Inflammatory macrophage treated with lipopolysaccharide for 4 hours (primary cell): ENCODE results near the gene THBS1.

Experiments used
- DNase-seq: peaks from one replicate; pipeline ENCODE4 v3.0.0-alpha.2; 2020

The THBS1 gene

GRCh38 chr15:39574427-39574826 lies 6.5 kb upstream of the THBS1 start:
- no peak for DNase-seq

DNA sequence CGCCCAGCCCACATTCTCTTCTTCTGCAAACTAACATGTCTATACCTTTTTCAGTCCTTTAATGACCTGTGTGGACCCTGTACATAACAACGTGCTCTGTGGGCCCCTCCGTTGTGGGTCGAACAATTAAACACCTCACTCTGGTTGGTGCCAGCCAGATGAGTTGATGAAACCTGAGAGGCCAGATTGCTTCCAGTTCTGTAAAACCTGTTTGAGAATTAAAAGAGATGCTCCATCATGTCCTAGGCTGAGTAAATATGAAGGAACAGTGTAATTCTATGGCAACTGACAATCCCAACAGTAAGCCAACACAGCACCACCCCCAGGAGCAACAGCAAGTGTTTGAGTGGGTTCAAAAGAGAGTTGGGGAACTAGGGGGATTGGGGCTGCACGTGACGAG lies 5.7 kb upstream of the THBS1 start:
- no peak for DNase-seq

DNA sequence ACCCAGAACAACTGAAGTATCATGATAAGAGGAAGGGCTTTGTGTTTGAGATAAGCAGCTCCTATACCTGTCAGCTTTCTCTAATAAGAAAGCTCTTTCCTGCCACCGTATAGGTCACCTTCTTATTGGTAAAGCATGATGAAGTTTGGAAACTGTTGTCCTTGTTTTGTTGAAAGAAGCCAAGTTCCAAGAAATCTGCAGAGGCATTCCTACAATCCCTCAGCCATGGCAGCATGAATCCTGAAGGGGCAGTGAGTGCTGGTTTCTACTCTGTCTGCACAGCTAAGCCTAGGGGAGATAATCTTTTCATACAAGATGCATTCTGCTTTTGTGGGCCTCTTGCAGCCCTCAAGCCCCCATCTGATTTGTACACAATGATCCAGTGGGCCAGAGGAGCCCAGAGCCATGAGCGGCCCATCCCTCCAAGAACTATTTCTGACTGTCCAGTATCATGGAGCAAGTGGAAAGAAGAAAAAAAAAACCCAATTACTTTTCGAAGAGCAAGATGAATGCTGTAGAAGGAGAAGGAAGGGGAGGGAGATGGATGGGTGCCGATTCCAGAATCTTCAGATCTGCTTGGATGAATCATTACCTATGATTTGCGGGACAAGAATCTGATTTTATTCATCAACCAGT lies 1.9 kb upstream of the THBS1 start:
- DNase-seq: no peak

DNA sequence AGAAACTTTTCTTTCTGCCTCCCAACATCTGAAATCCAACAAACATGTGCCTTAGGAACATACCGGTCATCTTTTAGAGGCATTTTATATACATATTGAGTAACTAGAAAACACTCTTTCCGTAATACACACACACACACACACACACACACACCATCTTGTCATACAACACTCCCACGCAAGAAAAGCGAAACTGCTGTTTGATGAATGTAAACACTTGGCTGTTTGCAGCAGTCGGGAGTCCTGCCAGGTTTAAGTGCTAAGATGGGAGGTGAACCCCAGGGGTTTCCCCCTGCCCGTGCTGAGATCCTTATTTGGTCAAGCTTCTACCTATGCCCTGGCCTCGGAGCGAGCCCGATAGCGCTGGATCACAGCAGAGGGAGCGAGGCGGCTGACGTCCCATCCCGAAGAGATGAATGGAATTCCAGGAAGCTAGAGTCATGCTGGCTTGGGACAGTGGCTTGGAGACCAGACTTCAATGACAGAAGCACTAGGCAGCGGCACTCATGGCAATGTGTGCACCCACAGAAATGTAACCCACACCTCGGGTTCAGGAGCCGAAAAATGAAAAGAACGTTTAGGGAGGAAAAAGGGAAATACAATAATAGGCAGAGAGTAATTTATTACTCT lies 1.3 kb upstream of the THBS1 start:
- peak; percentile 14 for DNase-seq

GRCh38 chr15:39580117-39580484 lies 778 bp upstream of the THBS1 start:
- DNase-seq: peak; percentile 85

GRCh38 chr15:39581242-39581792 lies 438 bp downstream of the THBS1 start:
- DNase-seq: no peak

GRCh38 chr15:39581793-39582285 lies 960 bp downstream of the THBS1 start:
- no peak for DNase-seq

DNA sequence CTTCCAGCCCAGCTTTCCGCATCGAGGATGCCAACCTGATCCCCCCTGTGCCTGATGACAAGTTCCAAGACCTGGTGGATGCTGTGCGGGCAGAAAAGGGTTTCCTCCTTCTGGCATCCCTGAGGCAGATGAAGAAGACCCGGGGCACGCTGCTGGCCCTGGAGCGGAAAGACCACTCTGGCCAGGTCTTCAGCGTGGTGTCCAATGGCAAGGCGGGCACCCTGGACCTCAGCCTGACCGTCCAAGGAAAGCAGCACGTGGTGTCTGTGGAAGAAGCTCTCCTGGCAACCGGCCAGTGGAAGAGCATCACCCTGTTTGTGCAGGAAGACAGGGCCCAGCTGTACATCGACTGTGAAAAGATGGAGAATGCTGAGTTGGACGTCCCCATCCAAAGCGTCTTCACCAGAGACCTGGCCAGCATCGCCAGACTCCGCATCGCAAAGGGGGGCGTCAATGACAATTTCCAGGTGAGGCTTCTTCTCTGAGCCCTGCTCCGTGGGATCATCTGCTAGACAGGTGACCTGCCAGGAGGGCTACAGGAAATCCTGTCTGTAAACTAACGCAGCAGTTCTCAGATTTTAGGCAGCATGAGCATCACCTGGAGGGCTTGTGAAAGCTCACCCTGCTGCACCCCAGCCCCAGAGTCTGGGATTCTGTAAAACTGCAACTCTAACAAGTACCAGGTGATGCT lies 1.6 kb downstream of the THBS1 start:
- DNase-seq: no peak

- no peak for DNase-seq
These were observed 2.2 kb downstream of the THBS1 start for GRCh38 chr15:39582977-39583595.

GRCh38 chr15:39583596-39584265 lies 2.9 kb downstream of the THBS1 start:
- peak; percentile 2 for DNase-seq

DNA sequence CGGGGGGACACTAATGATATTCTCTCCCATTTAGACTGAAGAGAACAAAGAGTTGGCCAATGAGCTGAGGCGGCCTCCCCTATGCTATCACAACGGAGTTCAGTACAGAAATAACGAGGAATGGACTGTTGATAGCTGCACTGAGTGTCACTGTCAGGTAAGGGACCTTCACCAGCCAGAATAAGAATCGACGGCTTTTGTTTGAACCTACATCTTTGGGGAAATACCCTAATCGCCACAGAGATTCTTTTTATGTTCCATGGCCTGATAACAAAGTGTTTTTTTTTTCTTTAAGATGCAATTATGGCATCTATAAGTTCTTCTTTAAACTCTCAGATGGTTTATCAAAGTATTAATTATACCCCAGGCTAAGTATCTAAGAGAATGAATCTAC lies 3.4 kb downstream of the THBS1 start:
- DNase-seq: no peak

DNA sequence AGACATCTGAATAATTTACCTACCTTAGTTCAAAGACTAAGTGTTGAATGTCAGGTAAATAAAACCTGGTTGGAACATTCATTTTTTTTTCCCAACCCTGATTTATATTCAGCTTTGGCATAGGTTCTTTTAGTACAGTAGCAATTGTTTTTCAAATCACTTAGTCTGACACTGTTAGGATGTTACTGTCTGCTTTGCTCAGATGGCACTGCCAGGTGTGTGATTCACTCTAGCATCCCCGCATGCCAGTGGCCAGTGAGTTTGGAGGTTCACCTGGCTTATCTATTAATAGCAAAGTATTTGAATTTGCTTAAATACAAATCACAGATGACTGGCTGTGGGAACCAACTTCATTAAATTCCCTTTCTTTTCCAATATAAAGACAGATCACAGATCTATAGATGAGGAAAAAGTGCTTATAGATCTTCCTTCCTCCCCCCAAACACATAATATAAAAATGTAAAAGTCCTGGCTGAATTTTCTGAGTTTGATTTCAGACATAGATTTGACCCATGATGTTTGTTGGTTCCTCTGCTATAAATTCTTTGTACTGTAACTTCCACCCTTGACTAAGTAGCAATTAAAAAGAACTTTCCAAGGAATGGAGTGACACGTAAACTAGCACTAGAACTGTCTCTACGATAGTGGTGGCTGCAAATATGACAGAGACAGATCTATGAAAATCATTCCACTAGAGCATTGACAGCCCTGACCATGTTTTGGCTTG lies 3.9 kb downstream of the THBS1 start:
- DNase-seq: no peak

DNA sequence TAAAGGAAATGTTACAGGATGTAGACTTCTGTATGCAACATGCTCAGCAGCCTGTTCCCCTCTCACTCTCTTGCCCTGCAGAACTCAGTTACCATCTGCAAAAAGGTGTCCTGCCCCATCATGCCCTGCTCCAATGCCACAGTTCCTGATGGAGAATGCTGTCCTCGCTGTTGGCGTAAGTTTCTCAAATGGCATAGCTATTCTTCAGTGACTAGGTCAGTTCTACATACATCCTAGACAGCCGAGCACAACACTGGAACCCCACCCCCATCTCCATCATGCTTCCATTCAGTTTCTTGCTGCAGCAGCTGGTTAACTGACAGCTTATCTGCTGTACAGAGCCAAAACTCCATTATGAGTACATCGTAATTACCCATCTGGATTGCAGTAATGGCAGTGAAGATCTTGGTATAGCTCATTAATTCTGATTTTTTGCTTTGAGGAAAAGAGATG lies 4.5 kb downstream of the THBS1 start:
- DNase-seq: no peak

DNA sequence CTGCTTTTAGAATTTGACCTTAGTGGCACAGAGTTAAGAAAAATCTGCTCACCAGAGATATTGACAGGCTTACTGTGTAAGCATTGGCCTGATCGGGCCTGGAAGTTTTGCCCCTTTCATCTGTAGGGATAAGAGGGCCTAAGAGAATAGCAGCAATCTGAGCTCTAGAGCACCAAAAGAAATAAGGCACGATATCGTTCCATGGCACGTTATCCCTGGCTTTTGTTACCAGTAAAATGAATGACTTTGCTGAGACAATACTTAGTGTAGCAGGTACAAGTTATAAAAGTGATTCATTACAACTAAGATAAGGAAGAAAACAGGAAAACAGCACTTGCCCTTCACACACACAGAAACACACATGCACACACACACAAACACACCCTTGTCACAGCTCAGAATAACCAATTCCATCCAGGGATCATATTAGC lies 5.0 kb downstream of the THBS1 start:
- no peak for DNase-seq

GRCh38 chr15:39586387-39587095 lies 5.7 kb downstream of the THBS1 start:
- no peak for DNase-seq

DNA sequence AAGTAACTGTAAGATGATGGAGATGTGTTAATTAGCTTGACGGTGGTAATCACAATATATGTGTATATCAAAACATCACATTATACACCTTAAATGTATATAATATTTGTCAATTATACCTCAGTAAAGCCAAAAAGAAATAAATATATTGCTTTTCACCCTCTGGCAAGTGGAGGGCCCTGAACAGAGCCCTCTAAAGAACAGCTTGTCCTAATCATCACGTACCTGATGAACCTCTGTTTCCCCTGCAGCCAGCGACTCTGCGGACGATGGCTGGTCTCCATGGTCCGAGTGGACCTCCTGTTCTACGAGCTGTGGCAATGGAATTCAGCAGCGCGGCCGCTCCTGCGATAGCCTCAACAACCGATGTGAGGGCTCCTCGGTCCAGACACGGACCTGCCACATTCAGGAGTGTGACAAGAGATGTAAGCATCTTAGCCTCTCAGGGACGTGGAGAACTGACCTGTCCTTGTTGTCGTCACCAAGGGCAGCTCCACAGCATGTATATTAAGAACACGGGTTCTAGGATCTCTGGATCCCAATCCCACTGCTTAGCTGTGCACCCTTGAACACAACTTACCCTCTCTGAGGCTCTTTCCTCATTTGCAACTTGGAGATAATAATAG lies 6.3 kb downstream of the THBS1 start:
- no peak for DNase-seq

DNA sequence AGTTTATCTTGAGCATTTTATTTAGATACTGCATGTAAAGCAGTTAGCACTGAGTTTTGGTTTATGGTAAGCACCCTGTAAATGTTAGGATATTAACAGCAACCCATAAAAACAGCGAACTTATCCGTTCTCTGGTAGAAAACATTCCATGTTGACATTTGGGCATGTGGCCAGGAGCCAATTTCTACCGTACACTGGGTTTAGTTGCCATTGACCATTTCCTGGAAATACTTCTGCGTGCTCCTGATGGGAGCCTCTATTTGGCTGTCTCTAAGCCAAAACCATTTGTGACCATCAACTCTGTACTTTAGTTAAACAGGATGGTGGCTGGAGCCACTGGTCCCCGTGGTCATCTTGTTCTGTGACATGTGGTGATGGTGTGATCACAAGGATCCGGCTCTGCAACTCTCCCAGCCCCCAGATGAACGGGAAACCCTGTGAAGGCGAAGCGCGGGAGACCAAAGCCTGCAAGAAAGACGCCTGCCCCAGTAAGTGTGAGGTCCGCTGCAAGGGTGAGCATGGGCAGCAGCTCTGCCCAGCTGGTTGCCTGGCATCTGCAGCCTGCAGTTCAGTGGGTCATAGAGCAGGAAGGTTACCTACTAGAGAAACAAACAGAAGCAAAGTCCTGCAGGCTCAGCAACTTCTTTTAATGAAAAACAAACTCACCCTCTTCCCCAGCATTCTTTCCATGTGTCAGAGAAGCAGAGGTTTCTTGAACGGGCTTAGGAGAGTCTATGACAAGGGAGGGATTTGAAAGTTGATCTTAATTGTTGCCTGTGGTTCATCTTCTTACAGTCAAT lies 7.1 kb downstream of the THBS1 start:
- no peak for DNase-seq

GRCh38 chr15:39588531-39589192 lies 7.8 kb downstream of the THBS1 start:
- no peak for DNase-seq

DNA sequence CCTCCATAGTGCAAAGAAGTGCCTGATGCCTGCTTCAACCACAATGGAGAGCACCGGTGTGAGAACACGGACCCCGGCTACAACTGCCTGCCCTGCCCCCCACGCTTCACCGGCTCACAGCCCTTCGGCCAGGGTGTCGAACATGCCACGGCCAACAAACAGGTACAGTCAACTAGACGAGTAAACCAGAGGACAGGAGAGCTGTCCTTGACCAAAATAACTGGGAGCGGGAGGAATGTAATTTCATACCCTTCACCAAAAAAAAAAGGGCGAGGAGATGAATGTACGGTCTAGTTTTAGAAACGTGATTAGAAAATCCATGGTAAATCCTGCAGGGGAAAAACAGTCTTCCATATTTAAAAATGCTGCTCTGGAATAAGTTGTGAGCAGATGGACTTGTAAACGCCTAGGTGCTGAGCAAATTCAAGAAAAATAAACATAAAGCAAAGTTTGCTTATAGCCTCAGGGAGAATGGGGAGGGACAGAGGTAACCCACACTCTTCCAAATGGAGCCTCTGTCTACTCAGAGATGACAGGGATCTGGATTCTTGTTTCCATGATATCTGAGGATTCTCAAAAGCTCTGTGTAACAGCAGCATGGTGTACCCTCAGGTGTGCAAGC lies 8.4 kb downstream of the THBS1 start:
- no peak for DNase-seq
